K562 (cell line): ENCODE measurements around the gene CD96. TPM values are rescaled to one million over a fixed set of nuclear protein-coding genes. Genes with fewer than 3 reads are reported as not detected.

Experiments
- ATAC-seq: fragments of 200-7000 bp; cut with Tn5 transposase; 3 replicates; pipeline ENCODE4 v1.9.1; 2020; ENCODE audit warnings: moderate library complexity
- BruUV-seq: library from RNA; stranded (reverse); fragments of 400-500 nt; replicated peaks from 2 replicates; lab custom pipeline; 2021; lab: Mats Ljungman, UMichigan
- CTCF ChIA-PET: fragments of 300-600 bp; formaldehyde crosslinking; extraction: SDS; loops from one replicate; lab custom pipeline; 2021; ENCODE audit warnings: low intra/inter-chr PET ratio; lab: Yijun Ruan, JAX
- POLR2A ChIA-PET: fragments of 300-600, 350-650 bp; sonication (Branson Sonifier 250); formaldehyde crosslinking; extraction: SDS; loops from one replicate; lab custom pipeline; 2021; ENCODE audit warnings: antibody characterized with exemption, inconsistent platforms; lab: Yijun Ruan, JAX
- DNase-seq, 4 experiments: peaks; one replicate each; pipeline versions ENCODE4 v3.0.0 to v3.0.0-alpha.2; 2011 to 2018; ENCODE audit warnings: low spot score in 3 of 4, mixed read lengths in 3 of 4; ENCODE audit errors: extremely low read depth in 1 of 4
- FAIRE-seq: peaks from 2 replicates; lab custom pipeline; 2011; peaks lifted over from hg19 to GRCh38; lab: Jason Lieb, UNC
- H2AFZ ChIP-seq: 2 replicates; pipeline ENCODE4 v1.6.0; 2011; ENCODE audit warnings: low read depth, low read length, control low read depth, inconsistent platforms
- H3K27ac ChIP-seq: fragments of 200-600 bp; 3 replicates; pipeline ENCODE4 v1.8.0; 2011; ENCODE audit warnings: low read depth, mild to moderate bottlenecking, control low read depth, inconsistent platforms, low read length, moderate library complexity, mixed read lengths; ENCODE audit errors: extremely low read depth
- H3K27me3 ChIP-seq, 2 experiments: fragments of 300-600 bp in 1 of 2; 2 replicates in 1 of 2; 3 replicates in 1 of 2; pipeline versions ENCODE4 v1.6.0 to v1.8.0; 2011; ENCODE audit warnings: inconsistent platforms in 2 of 2, low read length in 2 of 2, mild to moderate bottlenecking in 1 of 2, mixed read lengths in 1 of 2, moderate library complexity in 1 of 2; ENCODE audit not compliant: control insufficient read depth in 2 of 2, insufficient read depth in 2 of 2
- H3K36me3 ChIP-seq: fragments of 300-600 bp; 3 replicates; pipeline ENCODE4 v1.8.0; 2011; ENCODE audit warnings: mild to moderate bottlenecking, low read length, inconsistent platforms; ENCODE audit not compliant: control insufficient read depth, insufficient read depth
- H3K4me1 ChIP-seq, 2 experiments: fragments of 200-600 bp in 1 of 2; replicated peaks in 1 of 2; 2 replicates in 1 of 2; 3 replicates in 1 of 2; pipeline versions ENCODE4 v1.5.1 to v1.8.0; 2011; ENCODE audit warnings: inconsistent platforms in 2 of 2, low read length in 2 of 2, mild to moderate bottlenecking in 1 of 2, mixed read lengths in 1 of 2, moderate library complexity in 1 of 2; ENCODE audit not compliant: control insufficient read depth in 2 of 2, insufficient read depth in 2 of 2
- H3K4me2 ChIP-seq: 2 replicates; pipeline ENCODE4 v1.6.1; 2011; ENCODE audit warnings: low read length, control low read depth, inconsistent platforms, mixed read lengths; ENCODE audit not compliant: insufficient read depth
- H3K4me3 ChIP-seq: fragments of 200-600 bp; sonication (generic), shearing (Covaris generic); 2 replicates; pipeline ENCODE4 v1.5.1; 2016; ENCODE audit warnings: control low read depth, inconsistent platforms
- H3K79me2 ChIP-seq: fragments of 200-600 bp; 3 replicates; pipeline ENCODE4 v1.8.0; 2011; ENCODE audit warnings: low read length, inconsistent platforms; ENCODE audit not compliant: control insufficient read depth, insufficient read depth
- H3K9ac ChIP-seq, 2 experiments: 2 replicates each; pipeline versions ENCODE4 v1.6.0 to v1.6.1; 2011; ENCODE audit warnings: low read depth in 2 of 2, low read length in 2 of 2, control low read depth in 1 of 2, inconsistent platforms in 1 of 2, mild to moderate bottlenecking in 1 of 2, mixed read lengths in 1 of 2; ENCODE audit not compliant: insufficient read depth in 1 of 2
- H3K9me1 ChIP-seq: one replicate; pipeline ENCODE4 v1.6.0; 2011; ENCODE audit warnings: inconsistent platforms, mild to moderate bottlenecking, low read length, moderate library complexity; ENCODE audit not compliant: control insufficient read depth, insufficient read depth
- H3K9me3 ChIP-seq: replicated peaks from 2 replicates; pipeline ENCODE4 v1.5.1; 2011; ENCODE audit warnings: low read depth, low read length, inconsistent platforms; ENCODE audit not compliant: control insufficient read depth, insufficient read depth
- H4K20me1 ChIP-seq: replicated peaks from 2 replicates; pipeline ENCODE4 v1.6.1; 2011; ENCODE audit warnings: low read length, inconsistent platforms, mixed read lengths; ENCODE audit not compliant: control insufficient read depth, insufficient read depth
- CBFA2T2 ChIP-seq: fragments of 450-650 bp; conservative IDR thresholded peaks from 2 replicates; pipeline ENCODE4 v1.6.1; 2017; ENCODE audit warnings: mild to moderate bottlenecking
- CHCHD3 ChIP-seq: fragments of 250-450 bp; sonication (Bioruptor Pico); IDR thresholded peaks from 2 replicates; pipeline ENCODE4 v2.1.2; 2022; ENCODE audit warnings: mild to moderate bottlenecking
- FOXJ3 ChIP-seq: sonication (generic); formaldehyde crosslinking; IDR thresholded peaks from 2 replicates; pipeline ENCODE4 v1.4.0; 2020; ENCODE audit warnings: mild to moderate bottlenecking, missing genetic modification reagents
- FOXP4 ChIP-seq: sonication (generic); formaldehyde crosslinking; IDR thresholded peaks from 2 replicates; pipeline ENCODE4 v1.8.0; 2022; ENCODE audit warnings: mild to moderate bottlenecking, missing genetic modification reagents, borderline replicate concordance
- MECOM ChIP-seq: fragments of 250-450 bp; sonication (Bioruptor Pico); IDR thresholded peaks from 2 replicates; pipeline ENCODE4 v1.8.0; 2022; ENCODE audit warnings: inconsistent platforms
- MLLT1 ChIP-seq, 2 experiments: fragments of 450-650 bp; IDR thresholded peaks; 2 replicates each; pipeline ENCODE4 v1.6.1; 2016
- MYNN ChIP-seq, 2 experiments: sonication (generic); formaldehyde crosslinking in 1 of 2; IDR thresholded peaks; 2 replicates each; pipeline versions ENCODE4 v1.5.0 to v1.6.1; 2016 to 2020; ENCODE audit warnings: antibody characterized with exemption in 1 of 2, missing genetic modification reagents in 1 of 2
- PCBP2 ChIP-seq: fragments of 200-400 bp; formaldehyde crosslinking; IDR thresholded peaks from 2 replicates; pipeline ENCODE4 v1.6.1; 2018; ENCODE audit warnings: low read length, low read depth, mild to moderate bottlenecking, moderate library complexity; ENCODE audit not compliant: poor library complexity, severe bottlenecking
- PTTG1 ChIP-seq: fragments of 450-650 bp; IDR thresholded peaks from 2 replicates; pipeline ENCODE4 v1.6.1; 2016; ENCODE audit warnings: low read depth, mild to moderate bottlenecking, missing genetic modification characterization, missing compliant biosample characterization
- RBM15 ChIP-seq: fragments of 200-400 bp; formaldehyde crosslinking; IDR thresholded peaks from 2 replicates; pipeline ENCODE4 v1.6.1; 2018; ENCODE audit warnings: mild to moderate bottlenecking, low read length, moderate library complexity; ENCODE audit not compliant: insufficient read depth
- RCOR1 ChIP-seq, 2 experiments: IDR thresholded peaks; 2 replicates each; pipeline ENCODE4 v1.6.1; 2012; ENCODE audit warnings: low read depth in 2 of 2, low read length in 2 of 2, borderline replicate concordance in 1 of 2, improper control_type of control experiment in 1 of 2
- SRSF7 ChIP-seq: fragments of 200-400 bp; formaldehyde crosslinking; optimal IDR thresholded peaks from 2 replicates; pipeline ENCODE3; 2017; ENCODE audit warnings: mild to moderate bottlenecking, low read depth, low read length
- ZFPM2 ChIP-seq: fragments of 250-450 bp; sonication (Bioruptor Pico); IDR thresholded peaks from 2 replicates; pipeline ENCODE4 v1.5.1; 2022; ENCODE audit warnings: mild to moderate bottlenecking
- ZNF134 ChIP-seq: fragments of 250-450 bp; sonication (Bioruptor Pico); conservative IDR thresholded peaks from 2 replicates; pipeline ENCODE4 v1.4.0; 2020
- ZNF143 ChIP-seq: sonication (generic); formaldehyde crosslinking; IDR thresholded peaks from 2 replicates; pipeline ENCODE4 v1.9.0; 2022; ENCODE audit warnings: mild to moderate bottlenecking, missing genetic modification reagents
- ZNF263 ChIP-seq: sonication (generic); formaldehyde crosslinking; IDR thresholded peaks from 2 replicates; pipeline ENCODE4 v1.8.0; 2022; ENCODE audit warnings: mild to moderate bottlenecking, missing genetic modification reagents, borderline replicate concordance
- ZNF511 ChIP-seq: sonication (generic); formaldehyde crosslinking; IDR thresholded peaks from 2 replicates; pipeline ENCODE4 v1.8.0; 2022; ENCODE audit warnings: mild to moderate bottlenecking, missing genetic modification reagents
- ZNF584 ChIP-seq: fragments of 200-800 bp; sonication (Bioruptor generic); IDR thresholded peaks from 2 replicates; pipeline ENCODE4 v1.6.1; 2016; ENCODE audit warnings: low read depth, mild to moderate bottlenecking, missing genetic modification characterization, missing compliant biosample characterization
- ZZZ3 ChIP-seq: fragments of 450-650 bp; IDR thresholded peaks from 2 replicates; pipeline ENCODE4 v1.6.1; 2016; ENCODE audit warnings: antibody characterized with exemption, mild to moderate bottlenecking, moderate library complexity
- WGBS: fragments of 100-300 bp; shearing (Covaris generic); methylation state at CpG from one replicate; pipeline ENCODE4 v1.1.6; 2016; ENCODE audit warnings: low coverage, mixed read lengths; ENCODE audit not compliant: insufficient coverage; ENCODE audit errors: missing lambda C conversion rate; 5-methylcytosine and 5-hydroxymethylcytosine counted together
- in situ Hi-C: fragments of 300-500 bp; cut with MboI; formaldehyde crosslinking; loops from 4 replicates; pipeline ENCODE4 v1.15.0; 2018; ENCODE audit warnings: inconsistent platforms, mixed read lengths
- intact Hi-C: fragments of 100-400 bp; cut with micrococcal nuclease; formaldehyde crosslinking; loops from 2 replicates; pipeline ENCODE4 v1.14.2; 2022
- polyA plus RNA-seq, 8 experiments: library from polyadenylated mRNA; depleted of rRNA in 4 of 8; stranded (reverse) in 5 of 8; unstranded in 3 of 8; fragments of >200 nt; fragmentation: Nextera tagmentation in 2 of 8; fragmentation: Illumina TruSeq in 1 of 8; extraction: Ambion mirVana in 2 of 8; extraction: Trizol in 1 of 8; gene quantifications; 2 replicates each; pipeline versions ENCODE4 v1.2.1 to v1.2.3, GENCODE V29; 2011 to 2014; ENCODE audit warnings: inconsistent platforms in 1 of 8, missing spikeins in 1 of 8
- total RNA-seq, 7 experiments: library from RNA; depleted of rRNA in 6 of 7; stranded (reverse); fragments of >200 nt in 6 of 7; fragmentation: Illumina TruSeq in 2 of 7; extraction: Trizol in 2 of 7; gene quantifications; 2 replicates each; pipeline versions ENCODE4 v1.2.1 to v1.2.3, GENCODE V29; 2011 to 2021; ENCODE audit warnings: low replicate concordance in 1 of 7

Gene CD96
- total and polyA plus RNA-seq, 9 of the 15 experiments (the other 6 are each of a cell fraction or from before 2014, with no cell fraction given) = 0.32 to 5.7 (median 1.2) TPM

- in situ Hi-C loops = no loop called here
- H3K9me3 ChIP-seq = no peaks in the 10 kb centered on the region
- H3K79me2 ChIP-seq = no peaks in the 10 kb centered on the region
- ATAC-seq = no peak
- FAIRE-seq = no peak
- H4K20me1 ChIP-seq = no peaks in the 10 kb centered on the region
- CTCF ChIA-PET = no interaction called here
- no peak for TF ChIP-seq CBFA2T2
- no peak for TF ChIP-seq PTTG1
- TF ChIP-seq ZFPM2 (CRISPR knock-in tag) = no peak
- TF ChIP-seq ZNF143 = no peak
- TF ChIP-seq CHCHD3 (CRISPR knock-in tag) = no peak
- TF ChIP-seq ZNF263 = no peak
- TF ChIP-seq MECOM (CRISPR knock-in tag) = no peak
- no peak for TF ChIP-seq FOXP4 (CRISPR knock-in tag)
- no peak for TF ChIP-seq ZNF584 (CRISPR knock-in tag)
- TF ChIP-seq SRSF7 = no peak
- TF ChIP-seq ZNF134 (CRISPR knock-in tag) = no peak
- TF ChIP-seq ZNF511 (CRISPR knock-in tag) = no peak
- no peak for TF ChIP-seq MLLT1 (IDR thresholded peaks at IDR 0.05)
- no peak for TF ChIP-seq ZZZ3
- no peak for TF ChIP-seq RCOR1 (IDR thresholded peaks at IDR 0.05; ENCODE audit: borderline replicate concordance in 1 of 2, low read depth in 2 of 2, low read length in 2 of 2)
- TF ChIP-seq MYNN (IDR thresholded peaks at IDR 0.05) = no peak
- no peak for TF ChIP-seq MYNN (CRISPR knock-in tag; IDR thresholded peaks at IDR 0.05)
- no peak for TF ChIP-seq RBM15
- no peak for TF ChIP-seq PCBP2
- TF ChIP-seq FOXJ3 = no peak
- no peaks in the 10 kb centered on the region for H3K36me3 ChIP-seq
- POLR2A ChIA-PET = no interaction called here
- H3K27me3 ChIP-seq = no peaks in the 10 kb centered on the region
- no peak overlapping the region for H3K27ac ChIP-seq
- intact Hi-C loops = no loop called here
- H3K9me1 ChIP-seq = no peaks in the 10 kb centered on the region
- H2AFZ ChIP-seq = no peak overlapping the region
- BruUV-seq = no TSS peak
- no peak overlapping the region for H3K9ac ChIP-seq
- H3K4me3 ChIP-seq = no peak overlapping the region
- WGBS = 4% methylated on average over 7 of the region's 8 CpGs
- no peaks in the 10 kb centered on the region for H3K4me1 ChIP-seq
- no peak for DNase-seq
- no peak overlapping the region for H3K4me2 ChIP-seq
Observed at GRCh38 chr3:111692593-111693552, 150.9 kb downstream of the CD96 start.
